HG03108 (cell line): ENCODE results near the gene RPLP2.
A peak's percentile ranks its signal among the peaks of the same experiment; 100 is the strongest.

Experiments
- ATAC-seq: cut with Tn5 transposase; IDR thresholded peaks from one replicate; pipeline ENCODE4 v1.9.1; 2021; ENCODE audit warnings: moderate library complexity; ENCODE audit not compliant: unreplicated experiment

The RPLP2 gene

DNA sequence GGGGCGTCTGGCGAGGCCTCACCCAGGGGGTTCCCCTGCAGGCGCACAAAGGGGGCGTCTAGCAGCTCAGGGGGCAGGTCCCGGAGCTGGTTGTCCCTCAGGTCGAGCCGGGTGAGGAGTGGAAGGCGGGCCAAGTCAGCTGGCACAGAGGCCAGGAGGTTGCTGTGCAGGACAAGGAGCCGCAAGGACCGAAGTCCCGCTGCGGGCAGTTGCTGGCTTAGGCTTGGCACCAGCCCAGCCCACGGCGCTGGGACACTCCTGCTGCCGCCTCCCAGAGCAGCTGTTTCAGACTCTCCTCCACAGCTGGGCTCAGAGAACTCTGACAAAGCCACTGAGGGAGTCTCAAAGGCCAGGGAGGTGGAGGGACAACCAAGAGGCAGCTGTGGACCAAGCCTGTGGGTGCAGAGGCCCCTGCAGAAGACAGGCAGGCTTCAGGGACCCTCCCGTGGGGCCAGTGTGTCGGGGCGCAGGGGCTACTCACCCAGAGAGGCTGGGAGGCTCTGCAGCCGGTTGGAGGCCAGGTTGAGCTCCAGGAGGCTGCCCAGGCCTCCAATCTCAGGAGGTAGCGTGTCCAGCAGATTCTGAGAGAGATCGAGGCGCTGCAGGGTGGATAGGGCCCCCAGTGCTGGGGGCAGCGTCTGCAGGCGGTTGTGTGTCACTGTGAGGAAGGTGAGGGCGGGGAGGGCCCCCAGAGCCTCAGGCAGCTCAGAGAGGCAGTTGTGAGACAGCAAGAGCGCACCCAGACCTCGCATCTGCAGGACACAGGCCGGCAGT, 6.9 kb upstream of the RPLP2 start:
- no peak for ATAC-seq

GRCh38 chr11:803467-803742, 6.4 kb upstream of the RPLP2 start:
- ATAC-seq = no peak

- ATAC-seq = no peak
These were observed 5.8 kb upstream of the RPLP2 start for GRCh38 chr11:803770-804598.

- no peak for ATAC-seq
These were observed 5.2 kb upstream of the RPLP2 start for GRCh38 chr11:804599-804964.

GRCh38 chr11:808427-809286, 1.1 kb upstream of the RPLP2 start:
- no peak for ATAC-seq

DNA sequence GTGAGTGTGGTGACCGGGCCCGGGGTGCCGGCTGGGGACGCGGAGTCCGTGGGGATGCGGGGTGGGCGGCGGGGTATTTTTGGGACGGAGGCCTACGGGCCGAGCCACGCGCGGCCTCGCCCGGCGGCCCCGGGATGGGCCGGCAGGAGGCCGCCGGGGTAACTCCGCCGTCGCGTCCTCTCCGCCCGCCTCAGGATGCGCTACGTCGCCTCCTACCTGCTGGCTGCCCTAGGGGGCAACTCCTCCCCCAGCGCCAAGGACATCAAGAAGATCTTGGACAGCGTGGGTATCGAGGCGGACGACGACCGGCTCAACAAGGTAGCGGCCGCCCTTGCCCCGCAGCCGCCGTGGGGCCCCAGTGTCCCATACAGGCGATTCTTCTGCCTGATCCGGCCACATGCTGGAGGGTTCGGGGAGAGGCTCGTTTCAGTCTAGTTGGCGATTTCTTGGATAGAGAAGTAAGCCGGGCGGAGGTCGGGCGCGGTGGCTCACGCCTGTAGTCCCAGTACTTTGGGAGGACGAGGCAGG, 337 bp downstream of the RPLP2 start:
- no peak for ATAC-seq

DNA sequence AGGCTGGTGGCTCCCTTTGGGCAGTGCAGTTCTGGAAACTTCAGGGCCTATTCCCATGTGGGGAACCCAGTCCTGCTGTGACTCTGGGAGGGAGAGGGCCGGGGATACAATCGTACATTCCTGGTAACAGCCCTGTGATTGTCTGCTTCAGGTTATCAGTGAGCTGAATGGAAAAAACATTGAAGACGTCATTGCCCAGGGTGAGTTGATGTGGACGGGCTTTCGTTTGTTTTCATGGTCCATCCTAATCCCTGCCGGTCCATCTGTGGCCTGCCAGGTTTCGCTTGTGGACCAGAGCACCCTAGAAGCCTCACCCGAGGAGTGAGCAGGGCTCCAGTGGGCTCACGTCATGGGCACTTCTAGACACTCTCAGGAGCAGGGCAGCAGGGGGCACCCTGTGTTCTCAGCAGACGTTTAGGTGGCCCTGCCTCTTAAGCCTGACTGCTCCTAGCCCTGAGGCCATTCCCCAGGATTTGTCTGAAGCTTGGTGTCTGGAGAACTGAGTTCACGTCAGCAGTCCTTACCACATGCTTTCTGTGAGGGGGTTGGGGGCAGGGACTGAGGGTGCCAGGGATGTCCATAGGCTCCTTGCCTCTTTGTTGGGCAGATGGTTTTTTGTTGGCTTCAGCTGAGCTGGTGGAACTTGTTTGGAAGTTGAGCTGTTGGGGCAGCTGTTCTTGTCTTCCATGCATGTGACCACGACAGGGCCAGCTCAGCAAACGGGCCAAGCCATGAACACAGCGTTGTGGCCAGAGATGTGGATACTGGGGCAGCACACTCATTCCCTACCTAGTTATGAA, 1.9 kb downstream of the RPLP2 start:
- no peak for ATAC-seq

- ATAC-seq = no peak
These were observed 2.6 kb downstream of the RPLP2 start for GRCh38 chr11:812390-812789.

DNA sequence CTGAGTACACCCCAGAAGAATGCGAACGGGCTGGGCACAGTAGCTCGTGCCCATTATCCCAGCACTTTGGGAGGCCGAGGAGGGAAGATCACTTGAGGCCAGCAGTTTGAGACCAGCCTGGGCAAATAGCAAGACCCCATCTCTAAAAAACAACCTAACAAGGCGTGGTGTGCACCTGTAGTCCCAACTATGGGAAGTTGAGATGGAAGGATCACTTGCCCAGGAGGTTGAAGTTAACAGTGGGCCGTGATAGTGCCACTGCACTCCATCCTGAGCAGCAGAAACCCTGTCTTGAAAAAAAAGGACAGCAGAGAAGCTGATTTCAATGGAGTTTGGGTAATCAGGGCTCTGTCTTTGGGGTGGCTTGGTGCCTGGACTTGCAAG, 3.3 kb downstream of the RPLP2 start:
- ATAC-seq = no peak

DNA sequence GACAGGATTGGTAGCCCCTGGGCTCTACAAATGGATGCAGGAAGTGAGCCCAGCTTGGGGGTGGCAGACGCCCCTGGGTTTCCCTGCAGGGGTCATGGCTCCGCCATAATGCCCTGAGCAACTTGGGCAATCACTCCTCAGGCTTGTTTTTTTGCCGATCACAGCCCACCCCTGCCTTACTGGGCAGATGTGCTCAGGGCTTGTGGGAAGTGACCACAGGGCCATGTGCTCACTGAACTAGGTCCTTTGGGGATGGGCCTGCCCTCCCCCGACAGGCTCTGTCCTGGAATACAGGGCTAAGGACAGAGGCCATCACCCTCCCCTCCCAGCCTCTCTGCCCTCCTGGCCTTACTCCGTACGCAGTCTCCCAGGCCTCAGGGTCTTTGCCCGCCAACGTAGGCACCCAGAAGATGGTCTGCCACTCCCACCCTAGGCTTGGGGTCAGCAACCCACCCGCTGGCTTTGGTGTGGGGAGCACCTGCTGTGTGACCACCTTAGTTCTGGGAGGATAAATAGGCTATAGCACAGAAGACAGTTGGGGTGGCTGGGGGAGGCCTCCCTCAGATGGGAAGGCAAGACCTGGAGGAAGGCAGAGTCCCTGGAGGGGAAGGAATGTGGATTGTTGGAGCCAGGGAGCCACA, 3.8 kb downstream of the RPLP2 start:
- ATAC-seq = no peak

DNA sequence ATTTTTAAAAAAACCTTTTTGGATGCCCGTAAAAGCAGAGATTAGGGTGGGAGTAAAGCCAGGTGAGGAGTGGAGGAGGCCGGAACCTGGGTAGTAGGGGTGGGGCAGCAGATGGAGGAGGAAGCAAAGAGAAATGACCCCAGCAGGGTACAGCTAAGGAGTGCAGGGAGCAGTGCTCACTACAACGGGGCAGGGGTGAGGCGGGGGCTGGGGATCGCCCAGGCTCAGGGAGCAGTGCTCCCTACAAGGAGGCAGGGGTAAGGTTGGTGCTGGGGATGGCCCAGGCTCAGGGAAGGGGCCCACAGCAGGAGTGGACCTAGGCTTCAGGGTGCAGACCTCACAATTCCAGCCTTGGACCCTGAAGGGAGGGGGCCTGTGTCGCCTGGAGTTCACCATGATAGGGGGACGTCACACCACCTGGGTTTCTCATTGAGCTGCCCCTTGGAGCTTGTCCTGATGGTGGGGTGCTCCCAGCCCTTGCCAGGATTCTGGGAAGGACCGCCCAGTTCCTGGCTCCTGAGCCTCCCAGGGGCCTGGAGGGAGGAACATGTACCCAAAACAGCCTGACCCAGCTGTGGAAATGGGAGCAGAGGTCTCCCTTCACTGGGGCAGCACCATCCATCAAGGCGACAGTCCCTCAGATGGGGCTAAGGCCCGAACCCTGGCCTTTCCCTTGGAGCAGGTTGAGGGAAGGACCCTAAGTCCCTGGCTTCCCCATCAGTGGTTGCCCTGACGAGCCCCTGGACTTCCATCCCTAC, 6.1 kb downstream of the RPLP2 start:
- ATAC-seq = no peak

- ATAC-seq = no peak
These were observed 6.6 kb downstream of the RPLP2 start for GRCh38 chr11:816433-816779.

- no peak for ATAC-seq
These were observed 8.8 kb downstream of the RPLP2 start, which contains the start of gene PNPLA2 for GRCh38 chr11:818396-819128. TSS of gene PNPLA2 (plus strand) at chr11:818914. CDS start at chr11:819719, 805 bp downstream.

DNA sequence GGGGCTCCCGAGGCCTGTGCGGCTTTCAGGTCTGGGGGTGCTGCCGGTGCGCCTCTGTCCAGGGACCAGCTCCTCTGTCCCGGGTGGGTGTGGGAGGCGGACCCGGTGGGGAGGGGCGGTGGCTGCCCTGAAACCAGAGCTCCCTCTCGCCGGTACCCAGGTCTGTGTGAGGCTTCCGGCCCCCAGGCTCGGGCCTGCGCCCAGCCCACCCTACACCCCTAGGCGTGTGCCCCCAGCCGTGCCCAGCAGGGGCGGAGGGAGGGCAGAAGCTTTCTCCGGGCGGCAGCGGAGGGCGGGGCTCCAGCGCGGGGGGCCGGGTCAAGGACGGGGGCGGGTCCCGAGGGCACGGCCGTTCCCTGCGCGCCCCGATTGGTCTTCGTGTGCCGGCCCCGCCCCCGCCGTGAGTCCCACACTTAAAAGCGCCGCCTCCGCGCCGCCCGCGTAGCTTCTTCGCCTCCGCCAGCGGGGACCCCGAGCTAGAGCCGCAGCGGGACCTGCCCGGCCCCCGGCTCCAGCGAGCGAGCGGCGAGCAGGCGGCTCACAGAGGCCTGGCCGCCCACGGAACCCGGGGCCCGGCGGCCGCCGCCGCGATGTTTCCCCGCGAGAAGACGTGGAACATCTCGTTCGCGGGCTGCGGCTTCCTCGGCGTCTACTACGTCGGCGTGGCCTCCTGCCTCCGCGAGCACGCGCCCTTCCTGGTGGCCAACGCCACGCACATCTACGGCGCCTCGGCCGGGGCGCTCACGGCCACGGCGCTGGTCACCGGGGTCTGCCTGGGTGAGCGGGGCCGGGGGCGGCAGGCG, 9.6 kb downstream of the RPLP2 start:
- peak; percentile 52 for ATAC-seq

- peak; percentile 59 for ATAC-seq
These were observed 10.3 kb downstream of the RPLP2 start for GRCh38 chr11:819943-820649.

GRCh38 chr11:820655-821511, 11.1 kb downstream of the RPLP2 start:
- ATAC-seq = no peak
